NCI-H774 (cell line): Measurements from ENCODE around the gene PODNL1.
"Not testable (repeated sequence)": the region's sequence is repeated elsewhere in the genome, so short reads cannot be mapped to it uniquely, and the experiment has no call there.

ENCODE experiments used
- DNase-seq: peaks from one replicate; lab custom pipeline; 2025; lab: John Stamatoyannopoulos, UW

Gene PODNL1

GRCh38 chr19:13973479-13973878 lies 35.3 kb upstream of the PODNL1 start:
- DNase-seq: not testable (repeated sequence)

- no peak for DNase-seq
These were observed 34.3 kb upstream of the PODNL1 start for GRCh38 chr19:13972368-13973155.

GRCh38 chr19:13971868-13972267 lies 33.7 kb upstream of the PODNL1 start:
- DNase-seq: not testable (repeated sequence)

GRCh38 chr19:13969897-13970296 lies 31.7 kb upstream of the PODNL1 start:
- DNase-seq: no peak

GRCh38 chr19:13968999-13969398 lies 30.8 kb upstream of the PODNL1 start:
- no peak for DNase-seq

- DNase-seq: no peak
These were observed 30.2 kb upstream of the PODNL1 start for GRCh38 chr19:13968383-13968935.

- DNase-seq: not testable (repeated sequence)
These were observed 29.0 kb upstream of the PODNL1 start for GRCh38 chr19:13967206-13967605.

- DNase-seq: no peak
These were observed 28.5 kb upstream of the PODNL1 start for GRCh38 chr19:13966684-13967128.

- no peak for DNase-seq
These were observed 27.9 kb upstream of the PODNL1 start for GRCh38 chr19:13965926-13966683.

GRCh38 chr19:13965377-13965896 lies 27.2 kb upstream of the PODNL1 start:
- DNase-seq: no peak

- no peak for DNase-seq
These were observed 26.6 kb upstream of the PODNL1 start for GRCh38 chr19:13964776-13965175.

GRCh38 chr19:13963603-13964105 lies 25.4 kb upstream of the PODNL1 start:
- DNase-seq: no peak

- DNase-seq: no peak
These were observed 24.7 kb upstream of the PODNL1 start for GRCh38 chr19:13962699-13963602.

GRCh38 chr19:13961826-13962698 lies 23.8 kb upstream of the PODNL1 start:
- no peak for DNase-seq

- DNase-seq: no peak
These were observed 22.9 kb upstream of the PODNL1 start for GRCh38 chr19:13960863-13961784.

GRCh38 chr19:13959962-13960862 lies 22.0 kb upstream of the PODNL1 start:
- no peak for DNase-seq

GRCh38 chr19:13959141-13959961 lies 21.1 kb upstream of the PODNL1 start:
- no peak for DNase-seq
